Renal cortical epithelial cell (primary cell): Measurements from ENCODE around the gene SLC24A3. TPM values are rescaled to one million over a fixed set of nuclear protein-coding genes. Genes with fewer than 3 reads are reported as not detected.

ENCODE experiments used
- DNase-seq: peaks from one replicate; pipeline ENCODE4 v3.0.0-alpha.2; 2011; ENCODE audit warnings: low read depth
- total RNA-seq: library from RNA; depleted of rRNA; stranded (reverse); fragments of >200 nt; gene quantifications from 2 replicates; pipeline ENCODE4 v1.2.3, GENCODE V29; 2014

The SLC24A3 gene
- total RNA-seq, 1 donor from 2014 or later: 0.10 TPM

DNA sequence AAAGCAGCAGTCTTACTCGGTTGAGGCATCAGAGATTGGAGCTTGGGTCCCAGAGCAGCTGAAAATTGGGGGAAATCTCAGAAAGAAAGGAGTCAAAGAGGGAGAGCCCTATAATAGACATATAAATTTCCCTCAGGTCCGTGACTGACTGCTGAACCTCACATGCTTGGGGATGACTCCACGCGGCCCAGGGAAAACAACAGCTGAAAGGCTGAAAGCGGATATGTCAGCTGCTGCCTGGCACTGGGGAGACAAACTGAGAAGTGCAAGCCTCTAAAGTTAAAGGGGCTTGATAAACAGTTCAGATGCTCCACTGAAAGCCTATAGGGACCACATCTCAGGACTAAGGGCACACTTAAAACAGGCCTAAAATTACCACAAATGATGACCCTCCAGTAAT is 289.7 kb downstream of the SLC24A3 start:
- DNase-seq: no peak

DNA sequence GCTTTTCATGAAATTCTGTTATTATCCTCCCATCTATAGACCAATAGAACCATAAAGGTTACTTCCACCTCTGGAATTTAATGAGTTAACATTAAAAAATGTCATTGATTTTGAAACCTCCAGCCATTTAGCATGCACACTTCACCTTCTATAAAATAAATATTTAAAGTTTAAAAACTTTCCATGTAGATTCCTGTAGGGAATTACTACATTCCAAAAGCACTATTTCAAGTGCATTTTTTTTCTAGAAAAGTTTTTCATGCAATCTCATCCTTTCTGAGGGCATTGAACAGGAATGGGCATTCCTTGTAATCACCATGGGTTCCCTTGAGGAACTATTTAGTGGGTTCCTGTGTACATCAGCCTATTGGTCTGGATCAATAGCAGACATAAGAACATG is 291.8 kb downstream of the SLC24A3 start:
- no peak for DNase-seq

DNA sequence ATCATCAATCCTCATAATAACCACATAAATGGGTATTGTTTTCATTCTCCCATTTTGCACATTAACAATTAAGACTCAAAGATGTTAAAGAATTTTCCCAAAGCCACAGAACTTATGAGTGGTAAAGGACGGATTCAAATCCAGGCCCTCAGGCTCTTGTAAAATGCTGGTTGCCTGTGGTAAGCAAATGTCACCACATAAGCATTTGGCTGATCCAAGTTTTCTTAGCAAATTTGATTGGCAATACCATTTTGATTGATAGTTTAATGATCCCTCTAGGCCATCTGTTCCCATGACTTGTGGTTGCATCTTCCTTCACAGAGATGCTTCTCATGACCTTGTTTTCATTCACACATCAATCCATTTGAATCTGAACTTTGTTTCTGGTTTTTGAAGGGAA is 293.6 kb downstream of the SLC24A3 start:
- DNase-seq: no peak

DNA sequence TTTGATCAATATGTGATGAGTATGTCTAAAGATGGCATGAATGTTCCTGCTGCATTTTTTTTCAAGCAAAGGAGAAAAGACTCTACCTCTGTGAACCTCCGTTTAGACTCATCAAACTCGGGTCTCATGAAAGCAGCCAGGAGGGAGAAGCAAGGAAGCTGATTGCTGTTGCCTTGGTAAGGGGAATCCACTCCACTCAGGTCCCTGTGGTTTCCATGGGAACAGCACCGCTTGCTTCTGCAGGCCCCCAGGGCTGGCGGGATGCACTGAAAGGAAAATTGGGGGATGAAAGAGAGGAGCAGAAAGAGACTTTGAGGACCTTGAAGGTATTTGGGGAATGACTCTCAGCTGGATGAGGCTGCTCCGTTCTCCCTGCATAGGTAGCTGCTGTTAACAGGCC is 296.0 kb downstream of the SLC24A3 start:
- DNase-seq: no peak

DNA sequence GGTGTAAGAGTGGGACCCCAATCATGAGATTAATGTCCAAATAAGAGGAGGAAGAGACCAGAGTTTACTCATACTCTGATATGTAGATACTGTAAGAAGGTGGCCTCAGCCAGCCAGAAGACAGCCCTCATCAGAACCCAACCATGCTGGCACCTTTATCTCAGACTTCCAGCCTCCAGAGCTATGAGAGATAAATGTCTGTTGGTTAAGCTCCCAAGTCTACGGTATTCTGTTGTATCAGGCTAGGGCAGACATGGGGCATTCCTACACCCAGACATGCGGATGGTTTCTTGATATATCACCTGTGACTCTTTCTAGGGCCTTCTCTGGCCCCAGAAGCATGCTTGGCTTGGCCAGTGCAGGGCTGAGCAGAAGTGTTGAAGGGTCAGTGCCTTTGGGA is 298.2 kb downstream of the SLC24A3 start:
- no peak for DNase-seq

DNA sequence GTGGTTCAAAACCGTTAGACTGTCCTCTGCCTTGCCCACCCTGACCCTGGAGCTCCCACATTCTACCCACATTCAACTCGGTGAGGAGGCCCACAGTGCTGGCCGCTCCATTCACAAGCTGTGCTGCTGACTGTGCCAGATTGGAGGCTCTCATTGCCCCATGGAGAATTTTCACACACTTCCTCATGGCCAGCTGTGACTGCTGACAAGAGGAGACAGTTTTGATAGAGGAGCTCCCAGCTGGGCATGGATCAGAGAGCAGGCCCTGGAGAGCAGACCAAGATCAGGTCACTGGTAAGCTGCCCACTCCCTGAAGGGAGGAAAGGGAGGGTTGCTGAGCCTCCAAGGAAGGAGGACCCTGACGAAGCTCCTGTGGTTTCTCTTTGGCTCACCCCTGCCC is 299.5 kb downstream of the SLC24A3 start:
- no peak for DNase-seq

DNA sequence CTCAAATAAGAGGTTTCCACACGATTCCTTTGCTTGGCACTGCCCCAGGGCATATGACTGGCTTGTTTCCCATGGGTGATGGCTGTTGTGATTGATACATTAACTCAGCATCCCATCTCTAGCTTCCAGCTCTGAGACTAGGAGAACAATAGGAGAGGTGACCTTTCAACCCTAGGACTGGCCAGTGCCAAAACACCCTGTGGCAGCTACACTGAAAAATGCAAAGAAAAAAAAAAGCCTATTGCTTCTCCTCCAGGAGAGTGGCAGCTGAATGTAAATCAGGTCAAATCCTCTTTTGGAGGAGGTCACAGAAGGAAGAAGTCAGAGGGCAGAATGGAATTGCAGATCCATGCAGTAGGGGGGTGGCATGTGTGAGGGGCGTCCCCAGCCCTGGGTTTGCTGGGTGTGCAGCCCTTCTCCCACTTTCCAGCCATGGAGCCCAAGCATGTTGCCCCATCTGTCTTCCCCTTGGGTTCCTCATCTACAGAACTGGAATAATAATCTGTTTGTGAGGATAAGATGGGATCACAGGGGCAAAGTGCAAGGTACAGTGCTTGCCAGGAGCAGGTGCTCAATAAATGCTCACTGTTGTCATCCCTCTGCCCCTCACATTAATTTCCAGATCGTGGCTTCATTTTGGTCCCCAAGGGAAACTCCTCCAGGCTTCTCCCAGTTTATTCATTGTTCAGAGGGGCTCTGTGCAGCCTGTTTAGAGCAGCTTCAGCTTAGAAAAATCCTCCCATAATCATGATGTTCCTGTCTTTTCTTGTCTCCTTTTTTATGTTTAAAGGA is 300.6 kb downstream of the SLC24A3 start:
- no peak for DNase-seq

DNA sequence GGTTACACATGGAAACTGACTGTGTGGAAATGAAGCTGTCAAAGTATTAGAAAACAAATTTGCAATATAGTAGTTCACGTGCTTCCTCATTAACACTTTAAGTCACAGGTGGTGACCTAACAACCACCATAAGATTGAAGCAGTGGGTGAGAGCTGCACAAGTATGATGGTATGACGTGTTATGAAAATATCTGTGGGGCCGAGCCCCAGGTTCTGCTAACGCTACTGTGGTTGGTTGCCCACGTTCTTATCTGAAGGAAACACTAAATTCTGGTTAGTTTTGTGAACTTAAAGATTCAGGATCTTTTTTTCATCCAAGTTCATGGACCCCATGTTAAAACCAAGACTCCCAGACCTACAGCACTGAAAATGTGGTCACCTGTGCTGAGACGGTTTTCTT is 302.6 kb downstream of the SLC24A3 start:
- no peak for DNase-seq

DNA sequence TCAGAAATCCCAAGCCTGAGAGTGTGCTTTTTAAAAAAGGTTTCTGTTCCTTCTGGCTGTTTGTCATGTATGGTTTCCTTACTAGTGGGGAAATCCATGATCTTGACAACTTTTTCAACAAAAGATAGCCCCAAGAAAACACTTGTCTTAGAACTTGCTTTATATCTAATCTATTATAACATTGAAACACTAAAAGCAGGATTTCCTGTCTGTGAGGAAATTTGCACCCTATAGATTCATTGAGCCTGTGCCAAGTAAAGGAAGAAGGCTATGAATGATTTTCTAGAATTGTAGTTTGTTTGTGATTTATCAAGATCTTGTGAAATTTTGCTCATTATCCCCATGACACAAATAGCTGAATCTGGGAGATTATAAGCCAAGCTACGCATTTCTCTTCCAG is 307.0 kb downstream of the SLC24A3 start:
- DNase-seq: no peak

DNA sequence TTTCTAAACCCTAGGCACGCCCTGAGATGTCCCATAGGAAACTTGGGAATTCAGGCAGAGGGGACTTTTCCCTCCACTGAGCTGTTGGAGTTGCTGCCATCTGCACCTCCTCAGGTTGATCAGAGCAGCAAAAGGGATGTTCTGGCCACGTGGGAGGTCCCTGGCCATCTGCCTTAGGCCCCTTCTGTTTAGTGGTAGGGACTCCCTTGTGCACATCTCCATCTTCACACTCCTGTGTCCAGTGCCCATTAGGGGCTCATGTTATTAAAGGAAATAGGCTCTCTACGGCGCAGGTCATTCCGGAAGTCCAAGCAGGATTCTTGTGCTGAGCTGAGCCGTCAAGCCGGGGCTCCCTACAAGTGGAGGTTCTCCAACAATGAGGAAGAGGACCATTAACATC is 307.8 kb downstream of the SLC24A3 start:
- no peak for DNase-seq

DNA sequence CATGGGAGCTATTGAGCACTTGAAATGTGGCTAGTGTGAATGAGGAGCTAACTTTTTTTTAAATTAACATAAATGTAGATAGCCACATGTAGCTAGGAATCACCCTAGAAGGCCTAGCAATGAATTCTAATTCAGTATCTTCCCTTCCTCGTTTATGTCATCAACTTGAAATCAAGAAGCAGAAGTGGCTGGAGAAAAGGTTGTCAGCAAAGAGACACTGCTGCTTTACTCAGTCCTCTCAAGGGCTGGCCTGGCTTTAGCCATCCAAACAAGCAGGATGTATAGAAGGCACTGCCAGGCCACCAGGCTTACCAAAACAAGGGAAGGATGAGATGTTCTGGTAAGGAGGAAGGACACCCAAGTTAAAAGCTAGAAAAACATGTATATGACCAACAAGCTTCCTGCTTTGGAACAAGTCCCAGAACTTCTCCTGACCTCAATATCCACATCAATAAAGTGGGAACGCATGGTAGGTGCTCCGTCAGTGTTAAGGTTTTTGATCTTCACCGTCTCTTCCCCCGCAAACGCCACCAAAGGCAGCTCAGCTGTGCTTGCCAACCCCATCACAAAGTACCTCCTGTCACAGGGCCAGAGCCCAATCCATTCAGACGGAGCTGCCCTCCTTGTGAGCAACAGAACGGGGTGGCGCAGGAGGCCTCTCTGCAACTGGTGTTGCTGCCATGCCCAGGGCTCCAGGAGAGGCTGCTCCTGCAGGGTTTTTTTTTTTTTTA is 309.8 kb downstream of the SLC24A3 start:
- DNase-seq: no peak

DNA sequence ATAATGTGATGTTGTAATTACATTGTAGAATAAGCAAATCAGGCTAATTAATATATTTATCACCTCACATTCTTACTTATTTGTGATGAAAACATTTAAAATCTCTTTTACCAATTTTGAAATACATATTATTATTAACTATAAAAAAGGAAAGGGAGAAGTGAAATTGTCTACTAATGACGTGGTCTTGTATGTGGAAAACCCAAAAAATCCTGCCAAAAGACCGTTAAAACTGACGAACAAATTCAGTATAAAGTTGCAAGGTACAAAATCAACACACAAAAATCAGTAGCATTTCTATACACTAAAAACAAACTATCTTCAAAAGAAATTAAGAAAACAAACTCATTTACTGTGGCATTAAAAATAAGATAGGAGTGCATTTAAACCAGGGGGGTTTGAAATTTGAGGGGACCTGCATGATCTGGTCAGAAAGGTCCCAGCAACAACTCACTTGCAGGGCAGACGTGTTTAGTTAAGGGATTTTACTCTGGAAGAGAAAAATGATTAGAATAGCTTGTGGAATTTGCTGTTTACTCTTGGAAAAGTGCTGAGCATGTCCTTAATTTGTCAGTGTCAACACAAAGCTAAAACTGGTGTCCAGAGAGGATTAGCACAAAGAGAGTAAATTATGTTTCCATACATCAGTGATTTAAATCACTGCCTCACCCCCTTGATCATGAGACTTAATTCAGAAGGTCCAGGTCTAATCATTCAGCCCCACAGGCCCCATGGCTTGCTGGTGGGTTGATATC is 310.6 kb downstream of the SLC24A3 start:
- DNase-seq: no peak

DNA sequence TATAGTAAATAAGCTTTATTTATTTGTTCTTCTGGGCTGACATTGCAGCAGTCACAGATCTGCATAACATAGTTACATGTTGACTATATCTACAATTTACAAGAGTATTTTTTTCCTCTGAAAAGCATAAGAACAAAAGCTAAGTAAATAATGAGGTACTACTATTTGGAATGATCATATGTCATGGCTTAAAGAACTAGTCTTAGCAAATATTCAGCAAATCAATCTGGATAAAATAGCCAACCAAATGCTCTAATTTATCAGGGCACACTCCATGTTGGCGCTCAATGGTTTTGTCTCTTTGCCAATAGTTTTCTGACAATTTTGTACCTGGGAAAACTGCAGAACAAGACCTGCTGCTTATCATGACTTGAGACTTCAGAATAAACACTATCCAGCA is 312.2 kb downstream of the SLC24A3 start:
- DNase-seq: no peak

DNA sequence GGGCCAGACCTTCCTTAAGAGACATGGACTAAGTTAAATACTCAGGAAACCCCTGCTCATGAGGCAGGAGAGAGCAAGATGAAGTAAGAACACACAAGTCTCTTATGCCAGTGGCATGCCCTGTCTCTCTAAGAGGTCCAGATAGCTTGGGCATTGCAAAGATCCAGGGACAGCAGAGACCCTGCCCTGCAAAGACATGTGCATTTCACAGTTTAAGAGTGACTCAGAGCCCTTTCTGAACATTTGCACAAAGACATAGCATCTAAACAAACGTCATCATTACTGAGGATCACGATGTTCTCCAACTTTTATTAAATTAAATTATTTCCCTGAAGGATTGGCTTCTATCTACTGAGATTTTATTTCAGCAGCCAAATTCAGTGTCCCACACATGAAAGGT is 315.1 kb downstream of the SLC24A3 start:
- no peak for DNase-seq

DNA sequence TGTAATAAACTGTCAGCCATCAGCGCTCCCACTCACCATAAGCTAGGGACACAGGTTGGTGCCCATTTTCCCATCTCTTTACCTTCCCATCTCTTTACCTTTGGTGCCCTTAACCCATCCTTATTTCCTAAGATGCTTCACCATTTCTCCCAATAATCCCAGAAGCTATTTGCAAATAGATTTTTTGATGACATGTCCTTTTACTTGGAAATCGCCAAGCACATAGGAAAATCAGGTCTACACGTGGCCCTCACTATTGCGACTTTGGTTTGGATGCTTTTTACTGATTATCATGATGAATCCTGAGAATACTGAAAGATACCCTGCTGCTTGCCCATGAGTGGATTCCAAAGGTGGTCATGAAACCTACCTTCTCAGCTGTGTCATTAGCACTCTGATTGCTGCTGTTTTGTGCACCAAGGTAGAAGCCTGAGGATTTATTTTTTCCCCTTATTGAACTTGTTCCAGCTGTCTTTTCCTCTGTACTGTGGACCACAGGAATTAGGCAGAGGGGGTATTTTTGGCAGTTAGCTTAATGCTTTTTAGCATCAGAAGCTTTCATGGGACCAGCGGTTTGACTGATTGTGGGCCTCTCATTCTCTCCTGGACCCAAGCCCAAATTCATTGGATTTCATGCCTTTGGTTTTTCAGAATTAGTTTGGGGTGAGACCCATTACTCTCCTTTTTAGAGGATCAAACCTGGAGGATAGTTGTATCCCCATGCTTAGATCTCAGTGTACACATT is 316.0 kb downstream of the SLC24A3 start:
- DNase-seq: no peak

DNA sequence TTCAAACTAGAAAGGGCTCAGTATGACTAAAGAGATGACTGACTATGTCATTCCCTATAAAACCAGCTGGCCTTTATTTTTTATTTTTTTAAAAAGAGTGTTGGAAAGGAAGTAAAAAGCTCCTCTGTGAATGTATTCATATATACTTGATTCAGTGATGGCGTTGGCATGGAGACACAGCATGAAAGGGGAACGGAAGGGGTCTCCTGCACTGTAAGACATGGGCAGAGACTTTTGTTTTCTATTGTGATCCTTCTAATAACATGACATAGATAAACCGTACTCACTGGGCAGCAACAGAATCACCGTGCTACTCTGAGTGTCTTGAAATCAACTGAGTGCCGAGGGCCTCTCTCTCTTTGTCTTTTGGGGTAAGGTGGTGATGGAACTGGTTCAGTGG is 317.6 kb downstream of the SLC24A3 start:
- DNase-seq: no peak

DNA sequence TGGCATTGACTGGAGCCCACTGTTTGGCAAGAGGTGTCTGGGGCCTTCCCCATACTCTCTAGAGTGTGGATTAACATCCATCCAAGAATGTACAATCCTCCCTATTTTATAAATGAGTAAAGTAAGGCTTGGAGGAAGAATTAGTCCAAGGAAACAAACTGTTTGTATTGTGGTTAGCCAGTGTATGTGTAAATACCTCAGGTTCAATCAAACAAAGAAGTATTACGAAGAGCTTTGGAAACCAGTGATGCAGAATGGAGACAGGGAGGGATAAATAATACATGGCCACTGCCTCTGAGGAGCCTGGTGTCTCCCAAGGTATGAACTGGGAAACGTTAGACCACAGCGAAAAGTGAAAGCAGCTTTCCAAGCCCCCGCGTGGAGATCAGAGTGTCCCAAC is 319.0 kb downstream of the SLC24A3 start:
- DNase-seq: peak; percentile 46

DNA sequence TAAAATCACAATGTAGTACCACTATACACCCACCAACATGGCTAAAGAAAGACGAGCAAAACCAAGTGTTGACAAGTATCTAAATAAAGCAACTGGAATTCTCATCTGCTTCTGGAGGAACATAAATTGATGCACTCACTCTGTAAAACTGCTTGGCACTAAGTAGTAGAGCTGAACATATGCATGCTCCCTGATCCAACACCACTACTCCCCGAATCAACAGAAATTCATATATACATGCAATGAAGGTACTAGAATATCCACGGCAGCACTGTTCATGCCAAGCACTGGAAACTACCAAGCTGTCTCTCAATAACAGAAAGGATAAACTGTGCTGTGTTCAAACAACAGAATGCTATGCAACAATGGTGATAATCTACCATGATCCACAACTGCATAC is 326.1 kb downstream of the SLC24A3 start:
- DNase-seq: no peak

DNA sequence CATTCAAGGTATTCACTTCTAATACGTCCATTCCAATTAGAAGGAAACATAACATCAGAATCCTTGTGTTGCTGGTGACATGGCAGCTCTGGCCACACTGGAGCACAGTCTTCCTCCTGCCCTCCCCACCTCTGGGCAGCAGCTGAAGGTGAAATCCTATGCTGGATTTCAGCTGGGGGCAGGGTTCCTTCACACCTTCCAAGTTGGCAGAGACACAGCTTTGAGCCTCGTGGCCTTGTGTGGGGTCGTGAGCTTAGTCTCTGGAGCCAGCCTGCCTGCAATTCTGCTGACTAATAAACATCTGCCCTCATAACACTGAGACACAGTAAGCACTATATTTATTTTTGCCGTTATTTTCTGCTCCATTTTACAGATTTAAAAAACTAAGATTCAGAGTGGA is 326.7 kb downstream of the SLC24A3 start:
- DNase-seq: no peak

DNA sequence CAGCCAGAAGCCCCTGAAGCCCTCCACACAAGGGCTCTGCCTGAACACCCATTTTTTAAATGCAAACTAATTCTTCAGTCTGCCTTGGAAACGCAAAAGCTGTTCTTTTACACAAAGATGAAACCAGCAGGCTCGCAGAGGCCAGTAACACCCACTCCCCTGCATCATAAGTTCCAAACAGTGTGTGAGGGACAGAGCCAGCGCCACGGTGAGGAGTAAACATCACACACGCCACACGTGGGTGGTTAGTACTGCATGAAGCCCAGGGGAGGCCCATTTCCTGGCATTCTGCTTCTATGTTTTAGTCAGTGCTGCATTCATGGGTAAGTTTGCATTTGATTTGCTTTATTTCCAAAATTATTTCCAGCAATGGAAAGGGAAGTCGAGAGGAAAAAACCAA is 327.9 kb downstream of the SLC24A3 start:
- no peak for DNase-seq

DNA sequence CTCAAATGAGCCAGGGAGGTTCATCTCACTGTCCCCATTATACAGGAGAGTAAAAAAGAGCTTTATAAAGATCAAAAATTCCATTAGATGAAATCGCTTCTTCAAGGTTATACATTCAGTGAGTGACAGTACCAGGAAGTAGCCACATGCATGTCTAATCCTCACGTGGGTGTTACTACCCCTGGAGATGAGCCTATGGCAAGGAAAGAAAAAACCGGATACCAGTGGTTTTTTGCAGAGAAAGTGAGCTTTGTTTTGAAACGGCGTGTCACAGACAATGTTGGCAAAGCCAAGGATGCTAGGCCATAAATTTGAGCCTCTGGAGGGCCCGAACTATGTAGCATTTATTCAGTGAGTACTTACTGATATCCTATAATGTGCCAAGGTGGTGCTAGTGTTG is 330.7 kb downstream of the SLC24A3 start:
- DNase-seq: no peak

DNA sequence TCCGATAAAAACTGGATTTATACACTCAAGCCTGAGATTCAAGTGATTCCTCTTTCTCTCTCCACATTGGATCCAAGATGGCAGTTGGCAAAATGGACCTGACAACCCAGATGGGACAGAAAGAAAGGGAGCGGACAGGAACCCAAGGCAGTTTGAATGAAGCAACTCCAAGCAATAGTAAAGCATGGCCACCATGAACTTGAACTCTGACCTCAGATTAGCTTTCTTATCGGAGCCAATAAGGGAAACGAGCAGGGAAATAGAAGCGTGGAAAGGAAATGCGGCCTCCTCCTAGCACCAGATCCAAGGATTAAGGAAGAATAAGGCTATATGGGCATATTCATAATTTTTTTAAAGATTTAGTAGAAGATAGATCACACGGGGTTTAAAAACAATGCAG is 332.2 kb downstream of the SLC24A3 start:
- DNase-seq: no peak
